ENCODE data around the gene MARCO. TPM values are rescaled to one million over a fixed set of nuclear protein-coding genes. Genes with fewer than 3 reads are reported as not detected.

MARCO gene
- total and polyA plus RNA-seq, 2 of the 8 experiments (the other 6 are each of a cell fraction or from before 2014, with no cell fraction given), result not detected

DNA sequence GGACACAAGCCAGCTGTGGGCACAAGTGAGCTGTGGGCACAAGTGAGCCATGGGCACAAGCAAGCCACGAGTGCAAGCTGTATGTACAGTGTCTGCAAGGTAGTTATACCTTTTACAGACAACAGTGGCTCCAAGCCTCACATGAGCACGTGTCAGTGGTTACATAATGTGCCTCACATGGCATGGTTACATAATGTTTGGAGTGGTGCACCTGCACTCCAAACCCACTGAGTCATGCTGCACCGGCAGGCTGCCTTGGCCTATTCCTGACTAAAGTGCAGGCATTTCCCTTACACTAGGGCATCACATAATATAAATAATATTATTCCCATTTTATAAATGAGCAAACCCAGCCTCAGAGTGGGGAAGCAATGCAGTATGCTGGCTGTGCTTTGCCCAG, 62.6 kb downstream of the MARCO start:
- Histone ChIP-seq H3K79me1 (ENCODE audit: low read depth, low read length) (no peaks in the 10 kb centered on the region), H3K79me2 (ENCODE audit: control insufficient read depth in 1 of 2, insufficient read depth in 2 of 2, low read length in 2 of 2) (no peaks in the 10 kb centered on the region), H3K9ac (replicated peaks in 1 of 4; ENCODE audit: extremely low read depth in 1 of 4, low read depth in 3 of 4, low read length in 3 of 4) (no peak overlapping the region), H3K27me3 (replicated peaks in 1 of 4; ENCODE audit: control insufficient read depth in 3 of 4, extremely low read depth in 1 of 4, insufficient read depth in 3 of 4, low read length in 3 of 4) (no peaks in the 10 kb centered on the region; a peak in 1 of 7 replicates), H4K8ac (ENCODE audit: extremely low read depth, insufficient read depth, low read length) (no peak overlapping the region), H3K23me2 (ENCODE audit: low read depth, low read length) (no peaks in the 10 kb centered on the region), H3K18ac (ENCODE audit: extremely low read depth, low read length) (no peak overlapping the region), H3K56ac (replicated peaks; ENCODE audit: insufficient read length, low read depth, low read length) (no peak overlapping the region), H3K4me1 (replicated peaks in 1 of 4; ENCODE audit: control insufficient read depth in 3 of 4, insufficient read depth in 4 of 4, low read length in 3 of 4) (no peaks in the 10 kb centered on the region), H3K36me3 (ENCODE audit: control insufficient read depth in 2 of 4, insufficient read depth in 4 of 4, low read length in 3 of 4) (no peaks in the 10 kb centered on the region), H2BK20ac (ENCODE audit: low read length) (no peak overlapping the region), H2BK5ac (ENCODE audit: low read depth, low read length) (no peak overlapping the region), H2BK15ac (ENCODE audit: low read length) (no peak overlapping the region), H4K91ac (replicated peaks; ENCODE audit: insufficient read length, low read length) (no peak overlapping the region), H3K27ac (ENCODE audit: low read depth, low read length) (no peak overlapping the region), H3K4ac (replicated peaks; ENCODE audit: insufficient read length, low read depth, low read length) (no peak overlapping the region), H3K4me2 (ENCODE audit: insufficient read depth in 1 of 2, low read depth in 2 of 2, low read length in 2 of 2) (no peak overlapping the region), H2AK5ac (ENCODE audit: low read depth, low read length) (no peak overlapping the region), H3K23ac (ENCODE audit: insufficient read length) (no peak overlapping the region), H3K4me3 (ENCODE audit: extremely low read depth in 1 of 4, insufficient read depth in 2 of 4, low read depth in 3 of 4, low read length in 4 of 4) (no peak overlapping the region), H3K9me3 (ENCODE audit: insufficient read depth in 2 of 2, low read depth in 1 of 2, low read length in 1 of 2) (peaks cover 16% of the 10 kb centered on the region in 2 experiments), H2BK120ac (replicated peaks; ENCODE audit: low read depth, low read length) (no peak overlapping the region), H3K14ac (ENCODE audit: insufficient read length) (no peak overlapping the region), H2BK12ac (ENCODE audit: low read depth, low read length) (no peak overlapping the region), H4K20me1 (replicated peaks in 1 of 2; ENCODE audit: control insufficient read depth in 1 of 2, insufficient read depth in 2 of 2, low read length in 2 of 2) (no peaks in the 10 kb centered on the region), H4K5ac (ENCODE audit: insufficient read length, low read depth, low read length) (no peak overlapping the region), H2AFZ (ENCODE audit: low read length) (no peak overlapping the region)
- DNase-seq (ENCODE audit: low read depth in 1 of 2, low spot score in 2 of 2) (no peak), FAIRE-seq (no peak)
- WGBS, 2 experiments (ENCODE audit: extremely low coverage in 1 of 2, insufficient coverage in 1 of 2, insufficient read length in 1 of 2, insufficient replicate concordance in 2 of 2, low coverage in 1 of 2, low lambda C conversion rate in 2 of 2, missing lambda C conversion rate in 1 of 2), result 85% methylated on average over 3 of the region's 3 CpGs; no CpG with 5 or more reads in 1 of the 2 experiments
- POLR2A ChIA-PET (ENCODE audit: partially characterized antibody), result no interaction called here
- CTCF ChIA-PET (ENCODE audit: partially characterized antibody), result interaction anchor here (1.0 to 3.7 kb wide), 5 partner anchors 15 to 290 kb away, joined by 3 to 19 read pairs (median 3); no protein-coding TSS in a partner anchor
- TF ChIP-seq CREB1 (IDR thresholded peaks at IDR 0.05) (no peak), RNF2 (IDR thresholded peaks at IDR 0.05; ENCODE audit: borderline replicate concordance, low read depth, low read length, missing control alignments, poor library complexity, severe bottlenecking) (no peak), BCL11A (IDR thresholded peaks at IDR 0.05; ENCODE audit: low read depth in 2 of 2, low read length in 2 of 2) (no peak), GTF2F1 (IDR thresholded peaks at IDR 0.05; ENCODE audit: borderline replicate concordance, low read depth, low read length) (no peak), HDAC6 (IDR thresholded peaks at IDR 0.05; ENCODE audit: low read depth, low read length) (no peak), CHD2 (IDR thresholded peaks at IDR 0.05; ENCODE audit: low read length) (no peak), RBBP5 (IDR thresholded peaks at IDR 0.05; ENCODE audit: borderline replicate concordance, low read depth, low read length) (no peak), POU5F1 (IDR thresholded peaks at IDR 0.05; ENCODE audit: low read depth, low read length) (no peak), EP300 (IDR thresholded peaks at IDR 0.05; ENCODE audit: borderline replicate concordance in 1 of 2, low read depth in 2 of 2, low read length in 2 of 2) (no peak), SIN3A (conservative IDR thresholded peaks at IDR 0.05 in 1 of 2, IDR thresholded peaks at IDR 0.05 in 1 of 2; ENCODE audit: low read depth in 1 of 2, low read length in 2 of 2) (no peak), MAFK (IDR thresholded peaks at IDR 0.05; ENCODE audit: low read depth, low read length) (no peak), POLR2A (IDR thresholded peaks at IDR 0.05; ENCODE audit: control extremely low read depth in 1 of 2, low read depth in 2 of 2, low read length in 2 of 2) (no peak), CHD1 (IDR thresholded peaks at IDR 0.05; ENCODE audit: low read depth, low read length) (no peak), SP1 (IDR thresholded peaks at IDR 0.05; ENCODE audit: low read depth, low read length) (no peak)

Measured in H1 (cell line).